GM12878 (cell line): ENCODE results near the gene MVB12B. TPM values are rescaled to one million over a fixed set of nuclear protein-coding genes. Genes with fewer than 3 reads are reported as not detected.

ENCODE experiments used
- ATAC-seq: fragments of 200-7000 bp; cut with Tn5 transposase; 3 replicates; pipeline ENCODE4 v1.9.1; 2020; ENCODE audit warnings: mild to moderate bottlenecking, moderate library complexity
- BruUV-seq: library from RNA; stranded (reverse); fragments of 400-500 nt; replicated peaks from 2 replicates; lab custom pipeline; 2021; lab: Mats Ljungman, UMichigan
- CTCF ChIA-PET: fragments of 300-600 bp; sonication (Branson Sonifier 250); formaldehyde crosslinking; extraction: SDS; loops from one replicate; lab custom pipeline; 2021; ENCODE audit warnings: inconsistent platforms; lab: Yijun Ruan, JAX
- POLR2A ChIA-PET: fragments of 350-600 bp; formaldehyde crosslinking; extraction: SDS; loops from one replicate; lab custom pipeline; 2021; ENCODE audit warnings: inconsistent platforms; lab: Charles Lee
- RAD21 ChIA-PET: fragments of 300-600 bp; sonication (Branson Sonifier 250); formaldehyde crosslinking; loops from one replicate; lab custom pipeline; 2023; ENCODE audit warnings: antibody characterized with exemption; ENCODE audit not compliant: unreplicated experiment; lab: Charles Lee
- SMC1A ChIA-PET: fragments of 300-600 bp; sonication (Branson Sonifier 250); formaldehyde crosslinking; loops from one replicate; lab custom pipeline; 2023; ENCODE audit not compliant: unreplicated experiment, uncharacterized antibody; lab: Charles Lee
- DNase-seq: peaks from one replicate; pipeline ENCODE4 v3.0.0-alpha.2; 2011; ENCODE audit warnings: low read depth, low spot score
- FAIRE-seq: peaks from 3 replicates; lab custom pipeline; 2011; peaks lifted over from hg19 to GRCh38; lab: Jason Lieb, UNC
- H2AFZ ChIP-seq: 2 replicates; pipeline ENCODE4 v1.6.0; 2011; ENCODE audit warnings: low read depth, low read length, control low read depth; ENCODE audit not compliant: control insufficient read depth
- H3K27ac ChIP-seq: 2 replicates; pipeline ENCODE4 v1.5.1; 2011; ENCODE audit warnings: control low read depth; ENCODE audit not compliant: control insufficient read depth, insufficient read depth
- H3K27me3 ChIP-seq, 2 experiments: replicated peaks in 1 of 2; 2 replicates each; pipeline versions ENCODE4 v1.6.0 to v1.6.1; 2011; ENCODE audit warnings: low read length in 1 of 2; ENCODE audit not compliant: control insufficient read depth in 2 of 2, insufficient read depth in 2 of 2
- H3K36me3 ChIP-seq, 2 experiments: 2 replicates each; pipeline ENCODE4 v1.5.1; 2011; ENCODE audit warnings: low read length in 1 of 2; ENCODE audit not compliant: control insufficient read depth in 2 of 2, insufficient read depth in 2 of 2
- H3K4me1 ChIP-seq: 2 replicates; pipeline ENCODE4 v1.6.1; 2011; ENCODE audit warnings: mild to moderate bottlenecking, low read length, moderate library complexity, mixed read lengths; ENCODE audit not compliant: control insufficient read depth, insufficient read depth
- H3K4me2 ChIP-seq: 2 replicates; pipeline ENCODE4 v1.6.0; 2011; ENCODE audit warnings: control low read depth; ENCODE audit not compliant: control insufficient read depth, insufficient read depth
- H3K4me3 ChIP-seq: fragments of 200-600 bp; sonication (generic); 2 replicates; pipeline ENCODE4 v1.5.1; 2016
- H3K79me2 ChIP-seq: 2 replicates; pipeline ENCODE4 v1.6.0; 2011; ENCODE audit warnings: low read length; ENCODE audit not compliant: control insufficient read depth, insufficient read depth
- H3K9ac ChIP-seq: 2 replicates; pipeline ENCODE4 v1.8.0; 2011; ENCODE audit warnings: low read length, control low read depth, mixed read lengths; ENCODE audit not compliant: control insufficient read depth, insufficient read depth
- H3K9me3 ChIP-seq: replicated peaks from 3 replicates; pipeline ENCODE4 v1.5.1; 2011; ENCODE audit warnings: mild to moderate bottlenecking, low read length; ENCODE audit not compliant: control insufficient read depth, insufficient read depth
- H4K20me1 ChIP-seq: 2 replicates; pipeline ENCODE4 v1.6.0; 2011; ENCODE audit not compliant: control insufficient read depth, insufficient read depth
- RELA ChIP-seq: fragments of 450-650 bp; IDR thresholded peaks from 2 replicates; pipeline ENCODE4 v1.8.0; 2014; ENCODE audit warnings: borderline replicate concordance; ENCODE audit not compliant: partially characterized antibody
- SUZ12 ChIP-seq: fragments of 200-600 bp; sonication (generic); IDR thresholded peaks from one replicate; pipeline ENCODE4 v1.6.1; 2018; ENCODE audit warnings: antibody characterized with exemption, mild to moderate bottlenecking; ENCODE audit not compliant: unreplicated experiment
- WGBS: methylation state at CpG from one replicate; pipeline ENCODE4 v1.1.6; 2016; ENCODE audit warnings: low lambda C conversion rate; ENCODE audit not compliant: insufficient replicate concordance, insufficient coverage; ENCODE audit errors: missing lambda C conversion rate; 5-methylcytosine and 5-hydroxymethylcytosine counted together
- in situ Hi-C: fragments of 300-500 bp; cut with MboI; formaldehyde crosslinking; loops from 9 replicates; pipeline ENCODE4 v1.14.3; 2018; ENCODE audit warnings: mixed read lengths
- intact Hi-C: fragments of 100-400 bp; cut with micrococcal nuclease; formaldehyde crosslinking; loops from one replicate; pipeline ENCODE4 v1.14.2; 2022; ENCODE audit not compliant: unreplicated experiment
- polyA plus RNA-seq, 11 experiments: library from polyadenylated mRNA; depleted of rRNA in 4 of 11; unstranded in 6 of 11; stranded (reverse) in 5 of 11; fragments of >200 nt; fragmentation: Nextera tagmentation in 4 of 11; fragmentation: Illumina TruSeq in 1 of 11; extraction: Ambion mirVana in 4 of 11; extraction: Trizol in 1 of 11; gene quantifications; 1 replicate in 1 of 11; 2 replicates in 10 of 11; pipeline versions ENCODE4 v1.2.1 to v1.2.3, GENCODE V29; 2011 to 2016; ENCODE audit warnings: inconsistent platforms in 2 of 11, missing spikeins in 2 of 11, low read depth in 1 of 11
- total RNA-seq, 4 experiments: library from RNA; depleted of rRNA in 3 of 4; stranded (reverse); fragments of >200 nt in 3 of 4; fragmentation: Illumina TruSeq in 1 of 4; extraction: Trizol in 1 of 4; gene quantifications; 2 replicates each; pipeline versions ENCODE4 v1.2.1 to v1.2.3, GENCODE V29; 2013 to 2021
- TF ChIP-seq, protein P1 (sequence below): fragments of 450-650 bp; IDR thresholded peaks from 2 replicates; pipeline ENCODE4 v1.6.1; 2014; ENCODE audit warnings: mild to moderate bottlenecking
- TF ChIP-seq, protein P2 (sequence below): fragments of 450-650 bp; formaldehyde crosslinking; IDR thresholded peaks from 2 replicates; pipeline ENCODE4 v1.4.0; 2020; ENCODE audit warnings: mild to moderate bottlenecking, moderate library complexity
- TF ChIP-seq, protein P3 (sequence below): fragments of 450-650 bp; IDR thresholded peaks from 2 replicates; pipeline ENCODE4 v1.6.1; 2016; ENCODE audit warnings: mild to moderate bottlenecking
- TF ChIP-seq, protein P4 (sequence below): fragments of 450-650 bp; IDR thresholded peaks from 2 replicates; pipeline ENCODE4 v1.6.1; 2017; ENCODE audit warnings: mild to moderate bottlenecking

The MVB12B gene
- total and polyA plus RNA-seq, 10 of the 15 experiments (the other 5 are each of a cell fraction or from before 2014, with no cell fraction given) = 0.08 TPM; not detected in 9

DNA sequence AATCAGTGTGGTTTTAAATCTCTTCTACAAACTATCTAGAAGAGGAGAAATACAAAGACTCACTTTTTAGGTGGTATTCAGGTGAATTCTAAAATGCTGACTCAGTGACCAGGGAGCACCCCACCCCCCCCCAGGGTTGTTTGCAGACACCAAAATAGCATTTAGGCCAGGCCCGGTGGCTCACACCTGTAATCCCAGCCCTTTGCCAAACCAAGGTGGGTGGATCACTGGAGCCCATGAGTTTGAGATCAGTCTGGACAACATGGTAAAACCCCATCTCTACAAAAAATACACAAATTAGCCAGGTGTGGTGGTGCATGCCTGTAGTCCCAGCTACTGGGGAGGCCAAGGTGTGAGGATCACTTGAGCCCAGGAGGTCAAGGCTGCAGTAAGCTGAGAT, 168.1 kb downstream of the MVB12B start:
- CTCF ChIA-PET = interaction anchor here (1.7 kb wide), 1 partner anchor 96 kb away, joined by 3 read pairs; no protein-coding TSS in a partner anchor
- Histone ChIP-seq H3K9me3 (no peaks in the 10 kb centered on the region), H3K27ac (no peak overlapping the region), H3K4me2 (no peak overlapping the region), H2AFZ (no peak overlapping the region), H3K9ac (no peak overlapping the region), H3K36me3 (no peaks in the 10 kb centered on the region), H3K4me1 (no peaks in the 10 kb centered on the region), H3K4me3 (no peak overlapping the region), H3K27me3 (peaks cover 0 to 3% of the 10 kb centered on the region in 2 experiments; a peak in 2 of 4 replicates), H4K20me1 (no peaks in the 10 kb centered on the region), H3K79me2 (no peaks in the 10 kb centered on the region)
- no TSS peak for BruUV-seq
- RAD21 ChIA-PET = no interaction called here
- TF ChIP-seq, protein P1, sequence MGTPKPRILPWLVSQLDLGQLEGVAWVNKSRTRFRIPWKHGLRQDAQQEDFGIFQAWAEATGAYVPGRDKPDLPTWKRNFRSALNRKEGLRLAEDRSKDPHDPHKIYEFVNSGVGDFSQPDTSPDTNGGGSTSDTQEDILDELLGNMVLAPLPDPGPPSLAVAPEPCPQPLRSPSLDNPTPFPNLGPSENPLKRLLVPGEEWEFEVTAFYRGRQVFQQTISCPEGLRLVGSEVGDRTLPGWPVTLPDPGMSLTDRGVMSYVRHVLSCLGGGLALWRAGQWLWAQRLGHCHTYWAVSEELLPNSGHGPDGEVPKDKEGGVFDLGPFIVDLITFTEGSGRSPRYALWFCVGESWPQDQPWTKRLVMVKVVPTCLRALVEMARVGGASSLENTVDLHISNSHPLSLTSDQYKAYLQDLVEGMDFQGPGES = no peak
- no peak for TF ChIP-seq SUZ12
- TF ChIP-seq, protein P2, sequence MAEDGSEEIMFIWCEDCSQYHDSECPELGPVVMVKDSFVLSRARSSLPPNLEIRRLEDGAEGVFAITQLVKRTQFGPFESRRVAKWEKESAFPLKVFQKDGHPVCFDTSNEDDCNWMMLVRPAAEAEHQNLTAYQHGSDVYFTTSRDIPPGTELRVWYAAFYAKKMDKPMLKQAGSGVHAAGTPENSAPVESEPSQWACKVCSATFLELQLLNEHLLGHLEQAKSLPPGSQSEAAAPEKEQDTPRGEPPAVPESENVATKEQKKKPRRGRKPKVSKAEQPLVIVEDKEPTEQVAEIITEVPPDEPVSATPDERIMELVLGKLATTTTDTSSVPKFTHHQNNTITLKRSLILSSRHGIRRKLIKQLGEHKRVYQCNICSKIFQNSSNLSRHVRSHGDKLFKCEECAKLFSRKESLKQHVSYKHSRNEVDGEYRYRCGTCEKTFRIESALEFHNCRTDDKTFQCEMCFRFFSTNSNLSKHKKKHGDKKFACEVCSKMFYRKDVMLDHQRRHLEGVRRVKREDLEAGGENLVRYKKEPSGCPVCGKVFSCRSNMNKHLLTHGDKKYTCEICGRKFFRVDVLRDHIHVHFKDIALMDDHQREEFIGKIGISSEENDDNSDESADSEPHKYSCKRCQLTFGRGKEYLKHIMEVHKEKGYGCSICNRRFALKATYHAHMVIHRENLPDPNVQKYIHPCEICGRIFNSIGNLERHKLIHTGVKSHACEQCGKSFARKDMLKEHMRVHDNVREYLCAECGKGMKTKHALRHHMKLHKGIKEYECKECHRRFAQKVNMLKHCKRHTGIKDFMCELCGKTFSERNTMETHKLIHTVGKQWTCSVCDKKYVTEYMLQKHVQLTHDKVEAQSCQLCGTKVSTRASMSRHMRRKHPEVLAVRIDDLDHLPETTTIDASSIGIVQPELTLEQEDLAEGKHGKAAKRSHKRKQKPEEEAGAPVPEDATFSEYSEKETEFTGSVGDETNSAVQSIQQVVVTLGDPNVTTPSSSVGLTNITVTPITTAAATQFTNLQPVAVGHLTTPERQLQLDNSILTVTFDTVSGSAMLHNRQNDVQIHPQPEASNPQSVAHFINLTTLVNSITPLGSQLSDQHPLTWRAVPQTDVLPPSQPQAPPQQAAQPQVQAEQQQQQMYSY (CRISPR knock-in tag) = no peak
- TF ChIP-seq, protein P3, sequence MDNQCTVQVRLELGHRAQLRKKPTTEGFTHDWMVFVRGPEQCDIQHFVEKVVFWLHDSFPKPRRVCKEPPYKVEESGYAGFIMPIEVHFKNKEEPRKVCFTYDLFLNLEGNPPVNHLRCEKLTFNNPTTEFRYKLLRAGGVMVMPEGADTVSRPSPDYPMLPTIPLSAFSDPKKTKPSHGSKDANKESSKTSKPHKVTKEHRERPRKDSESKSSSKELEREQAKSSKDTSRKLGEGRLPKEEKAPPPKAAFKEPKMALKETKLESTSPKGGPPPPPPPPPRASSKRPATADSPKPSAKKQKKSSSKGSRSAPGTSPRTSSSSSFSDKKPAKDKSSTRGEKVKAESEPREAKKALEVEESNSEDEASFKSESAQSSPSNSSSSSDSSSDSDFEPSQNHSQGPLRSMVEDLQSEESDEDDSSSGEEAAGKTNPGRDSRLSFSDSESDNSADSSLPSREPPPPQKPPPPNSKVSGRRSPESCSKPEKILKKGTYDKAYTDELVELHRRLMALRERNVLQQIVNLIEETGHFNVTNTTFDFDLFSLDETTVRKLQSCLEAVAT = no peak
- no peak for TF ChIP-seq RELA
- TF ChIP-seq, protein P4, sequence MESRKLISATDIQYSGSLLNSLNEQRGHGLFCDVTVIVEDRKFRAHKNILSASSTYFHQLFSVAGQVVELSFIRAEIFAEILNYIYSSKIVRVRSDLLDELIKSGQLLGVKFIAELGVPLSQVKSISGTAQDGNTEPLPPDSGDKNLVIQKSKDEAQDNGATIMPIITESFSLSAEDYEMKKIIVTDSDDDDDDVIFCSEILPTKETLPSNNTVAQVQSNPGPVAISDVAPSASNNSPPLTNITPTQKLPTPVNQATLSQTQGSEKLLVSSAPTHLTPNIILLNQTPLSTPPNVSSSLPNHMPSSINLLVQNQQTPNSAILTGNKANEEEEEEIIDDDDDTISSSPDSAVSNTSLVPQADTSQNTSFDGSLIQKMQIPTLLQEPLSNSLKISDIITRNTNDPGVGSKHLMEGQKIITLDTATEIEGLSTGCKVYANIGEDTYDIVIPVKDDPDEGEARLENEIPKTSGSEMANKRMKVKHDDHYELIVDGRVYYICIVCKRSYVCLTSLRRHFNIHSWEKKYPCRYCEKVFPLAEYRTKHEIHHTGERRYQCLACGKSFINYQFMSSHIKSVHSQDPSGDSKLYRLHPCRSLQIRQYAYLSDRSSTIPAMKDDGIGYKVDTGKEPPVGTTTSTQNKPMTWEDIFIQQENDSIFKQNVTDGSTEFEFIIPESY = no peak
- SMC1A ChIA-PET = interaction anchor here (0.6 kb wide), 1 partner anchor 89 kb away, joined by 5 read pairs; no protein-coding TSS in a partner anchor
- no peak for ATAC-seq
- no peak for DNase-seq
- POLR2A ChIA-PET = no interaction called here
- 80% methylated on average over 1 of the region's 1 CpG for WGBS
- in situ Hi-C loops (loop anchor here (5.0 kb wide), 1 partner anchor 192 kb away; no protein-coding TSS in a partner anchor), intact Hi-C loops (loop anchor here (5.0 to 10.0 kb wide), 3 partner anchors 97 to 1087 kb away; no protein-coding TSS in a partner anchor)
- FAIRE-seq = no peak
